Muscle layer of duodenum (tissue), 2 donors: ENCODE results near the gene SUN2.

Experiments
- H3K27ac ChIP-seq: one replicate; pipeline ENCODE4 v1.7.0; 2013; ENCODE audit warnings: mild to moderate bottlenecking, low read length
- H3K27me3 ChIP-seq: one replicate; pipeline ENCODE4 v1.7.0; 2013; ENCODE audit warnings: low read depth, mild to moderate bottlenecking, control low read depth, low read length
- H3K36me3 ChIP-seq, 2 donors: one replicate each; pipeline ENCODE4 v1.7.0; 2013; ENCODE audit warnings: low read length in 2 of 2, control low read depth in 1 of 2, mild to moderate bottlenecking in 1 of 2; ENCODE audit not compliant: insufficient read depth in 2 of 2, control insufficient read depth in 1 of 2
- H3K4me1 ChIP-seq, 2 donors: one replicate each; pipeline ENCODE4 v1.7.0; 2013; ENCODE audit warnings: low read length in 2 of 2, mild to moderate bottlenecking in 2 of 2, control low read depth in 1 of 2, moderate library complexity in 1 of 2; ENCODE audit not compliant: insufficient read depth in 2 of 2, control insufficient read depth in 1 of 2
- H3K4me3 ChIP-seq, 2 donors: one replicate each; pipeline ENCODE4 v1.7.0; 2013; ENCODE audit warnings: low read length in 2 of 2, low read depth in 1 of 2, mild to moderate bottlenecking in 1 of 2
- H3K9me3 ChIP-seq, 2 donors: one replicate each; pipeline ENCODE4 v1.7.0; 2013; ENCODE audit warnings: low read length in 2 of 2, control low read depth in 1 of 2, mild to moderate bottlenecking in 1 of 2; ENCODE audit not compliant: control insufficient read depth in 1 of 2
- donor health status: healthy.

The SUN2 gene

DNA sequence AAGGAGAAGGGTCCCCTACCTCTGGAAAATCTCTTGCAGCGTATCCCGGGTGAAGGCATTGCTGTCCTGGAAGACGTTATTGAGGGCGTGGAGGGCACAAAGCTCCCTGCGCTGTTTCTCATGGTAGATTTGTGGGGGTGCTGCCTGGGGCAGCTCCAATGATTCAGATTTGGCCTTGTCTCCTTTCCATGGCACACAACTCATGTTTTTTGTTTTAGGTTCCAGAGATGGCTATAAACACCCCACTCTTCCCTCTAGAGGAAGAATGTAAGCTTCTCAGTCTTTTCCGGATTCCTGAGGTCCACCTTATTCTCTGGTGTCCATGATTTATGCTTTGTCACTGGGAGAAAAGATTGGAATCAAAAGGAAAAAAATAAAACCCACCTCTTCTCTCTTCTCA lies 56.0 kb downstream of the SUN2 start:
- Histone ChIP-seq H3K36me3 (no peaks in the 10 kb centered on the region), H3K4me3 (peak overlapping the region; percentile 59 to 69), H3K9me3 (no peaks in the 10 kb centered on the region), H3K27ac (peak overlapping the region; percentile 88), H3K27me3 (no peaks in the 10 kb centered on the region), H3K4me1 (peaks cover 21 to 36% of the 10 kb centered on the region in 2 donors)

DNA sequence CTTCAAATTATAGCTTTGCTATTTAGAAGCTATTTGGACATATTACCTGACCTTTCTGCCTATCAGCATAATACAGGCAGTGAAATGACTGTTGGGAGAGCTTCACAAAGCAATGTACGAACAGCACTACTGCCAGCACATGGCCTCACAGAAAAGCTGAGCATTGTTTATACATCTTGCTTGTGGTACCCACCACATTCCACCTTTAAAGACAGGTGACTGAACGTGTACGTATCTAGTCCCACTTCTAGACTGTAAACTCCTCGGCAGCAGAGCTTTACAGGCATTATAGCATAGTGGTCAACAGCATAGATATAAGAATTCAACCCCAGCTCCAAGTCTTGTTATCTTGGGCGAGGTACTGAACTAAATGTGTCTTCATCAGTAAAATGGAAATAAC lies 56.7 kb downstream of the SUN2 start:
- Histone ChIP-seq H3K27ac (peak overlapping the region; percentile 88), H3K9me3 (no peaks in the 10 kb centered on the region), H3K36me3 (no peaks in the 10 kb centered on the region), H3K4me1 (peaks cover 19 to 34% of the 10 kb centered on the region in 2 donors), H3K4me3 (peak overlapping the region; percentile 59 to 69), H3K27me3 (no peaks in the 10 kb centered on the region)

GRCh38 chr22:38698407-38699094 lies 57.2 kb downstream of the SUN2 start:
- Histone ChIP-seq H3K4me1 (peaks cover 19 to 34% of the 10 kb centered on the region in 2 donors), H3K27ac (peak overlapping the region; percentile 88), H3K4me3 (peak overlapping the region; percentile 59 to 69), H3K27me3 (no peaks in the 10 kb centered on the region), H3K9me3 (no peaks in the 10 kb centered on the region), H3K36me3 (peaks cover 0 to 1% of the 10 kb centered on the region in 2 donors)

DNA sequence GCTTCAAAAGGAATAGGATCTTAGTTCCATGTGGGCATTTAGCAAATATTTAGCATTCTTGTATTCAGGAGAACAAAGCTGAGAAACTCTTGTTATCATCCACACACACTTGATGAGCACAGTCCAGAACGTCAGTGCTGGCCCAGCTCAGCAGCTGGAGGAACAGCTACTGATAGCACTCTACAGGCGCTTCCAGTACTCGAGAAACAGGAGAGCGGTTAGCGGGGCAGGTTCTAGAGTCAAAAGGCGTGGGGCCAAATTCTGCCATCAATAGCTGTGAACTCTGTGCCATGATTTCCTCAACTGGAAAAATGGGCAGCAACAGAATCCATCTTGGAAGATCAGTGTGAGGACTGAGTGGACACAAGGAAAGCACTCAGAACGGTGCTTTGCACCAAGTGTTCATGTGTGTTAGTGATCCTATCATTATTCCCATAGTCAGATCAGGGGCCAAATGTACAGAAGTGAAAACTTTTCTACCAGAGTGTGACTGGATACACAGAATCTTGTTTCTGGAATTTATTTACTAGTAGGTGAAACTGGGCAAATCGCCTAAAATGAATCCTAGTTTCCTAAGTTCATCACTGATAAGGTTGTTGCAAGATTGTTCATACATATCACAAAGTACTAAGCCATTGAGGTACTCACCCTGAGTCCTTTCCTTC lies 58.2 kb downstream of the SUN2 start:
- H3K36me3 ChIP-seq, result peaks cover 0 to 5% of the 10 kb centered on the region in 2 donors
- H3K4me1 ChIP-seq, result peaks cover 19 to 34% of the 10 kb centered on the region in 2 donors
- H3K9me3 ChIP-seq, result no peaks in the 10 kb centered on the region
- H3K4me3 ChIP-seq, result peak overlapping the region; percentile 4 to 69
- no peaks in the 10 kb centered on the region for H3K27me3 ChIP-seq
- peak overlapping the region; percentile 70 for H3K27ac ChIP-seq

DNA sequence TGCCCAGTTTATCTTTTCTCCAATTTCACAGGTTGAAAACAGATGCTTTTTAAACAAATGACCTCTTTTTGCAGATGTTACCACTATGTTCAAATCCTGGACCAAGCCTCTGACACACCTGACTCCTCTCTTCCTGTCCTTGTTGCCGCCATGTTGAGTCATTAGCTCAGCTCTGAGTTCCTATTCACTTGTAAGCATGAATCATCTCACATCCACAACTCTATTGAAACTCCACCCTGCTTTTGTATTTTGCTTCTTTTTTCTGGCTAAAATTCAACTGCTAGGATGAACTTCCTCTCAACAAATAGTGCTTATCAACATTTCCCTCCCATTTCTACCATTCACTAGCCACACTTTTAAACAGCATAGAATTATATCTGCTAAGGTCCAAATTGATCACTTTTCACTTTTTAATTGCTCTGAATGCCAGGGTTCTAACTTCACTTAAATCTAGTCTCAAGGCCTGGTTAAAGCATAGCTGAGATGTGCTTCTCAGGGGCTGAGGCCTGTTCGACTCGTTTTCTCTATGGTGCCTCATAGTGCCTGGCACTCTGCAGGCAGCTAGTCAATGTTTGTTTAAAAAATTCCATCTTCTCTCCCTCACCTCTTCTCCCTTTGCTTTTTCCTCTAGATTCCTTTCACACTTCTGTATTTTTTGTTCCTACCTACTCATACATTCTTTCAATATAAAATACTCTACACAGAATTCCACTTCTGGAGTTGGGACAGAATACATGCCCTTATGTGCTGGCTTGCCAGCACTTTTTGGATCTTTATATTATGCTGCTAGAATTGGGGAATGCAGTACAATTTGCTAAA lies 59.0 kb downstream of the SUN2 start:
- peaks cover 19 to 34% of the 10 kb centered on the region in 2 donors for H3K4me1 ChIP-seq
- no peaks in the 10 kb centered on the region for H3K9me3 ChIP-seq
- no peaks in the 10 kb centered on the region for H3K27me3 ChIP-seq
- H3K27ac ChIP-seq, result peak overlapping the region; percentile 70
- H3K4me3 ChIP-seq, result peak overlapping the region in 1 of 2 donors; percentile 4
- H3K36me3 ChIP-seq, result peaks cover 0 to 9% of the 10 kb centered on the region in 2 donors

GRCh38 chr22:38694940-38695339 lies 60.9 kb downstream of the SUN2 start:
- H3K27me3 ChIP-seq, result no peaks in the 10 kb centered on the region
- peaks cover 14 to 34% of the 10 kb centered on the region in 2 donors for H3K4me1 ChIP-seq
- no peak overlapping the region for H3K4me3 ChIP-seq
- H3K36me3 ChIP-seq, result peaks cover 5 to 14% of the 10 kb centered on the region in 2 donors
- H3K27ac ChIP-seq, result no peak overlapping the region
- no peaks in the 10 kb centered on the region for H3K9me3 ChIP-seq

GRCh38 chr22:38694049-38694448 lies 61.7 kb downstream of the SUN2 start:
- Histone ChIP-seq H3K36me3 (peaks cover 12 to 17% of the 10 kb centered on the region in 2 donors), H3K27ac (peak overlapping the region; percentile 70), H3K4me1 (peaks cover 14 to 30% of the 10 kb centered on the region in 2 donors), H3K4me3 (peak overlapping the region in 1 of 2 donors; percentile 22), H3K9me3 (no peaks in the 10 kb centered on the region), H3K27me3 (no peaks in the 10 kb centered on the region)

- no peak overlapping the region for H3K27ac ChIP-seq
- H3K36me3 ChIP-seq, result peaks cover 54 to 56% of the 10 kb centered on the region in 2 donors
- H3K27me3 ChIP-seq, result no peaks in the 10 kb centered on the region
- H3K4me3 ChIP-seq, result no peak overlapping the region
- no peaks in the 10 kb centered on the region for H3K4me1 ChIP-seq
- no peaks in the 10 kb centered on the region for H3K9me3 ChIP-seq
Measured at GRCh38 chr22:38689651-38690050, 66.1 kb downstream of the SUN2 start.

DNA sequence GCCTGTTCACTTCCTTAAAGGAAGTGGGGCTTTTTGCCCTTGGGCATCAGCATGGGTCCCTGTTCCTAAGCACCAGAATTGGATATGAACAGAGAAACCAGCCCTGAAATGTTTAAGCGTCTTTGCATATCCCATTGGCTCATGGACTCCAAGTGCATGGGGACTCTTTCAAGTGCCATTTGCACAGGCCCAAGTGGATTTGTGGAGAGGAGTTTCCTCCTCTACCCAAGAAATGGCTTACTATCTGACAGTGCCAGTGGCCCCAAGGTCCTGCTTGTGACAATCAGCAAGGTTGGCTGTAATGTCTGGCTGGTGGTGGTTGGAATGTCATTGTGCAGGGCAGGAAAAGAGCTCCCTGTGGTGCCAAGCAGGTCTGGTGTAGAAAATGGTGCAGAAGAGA lies 70.0 kb downstream of the SUN2 start:
- no peaks in the 10 kb centered on the region for H3K27me3 ChIP-seq
- H3K4me1 ChIP-seq, result peaks cover 4 to 9% of the 10 kb centered on the region in 2 donors
- no peaks in the 10 kb centered on the region for H3K9me3 ChIP-seq
- peaks cover 47 to 65% of the 10 kb centered on the region in 2 donors for H3K36me3 ChIP-seq
- H3K27ac ChIP-seq, result no peak overlapping the region
- no peak overlapping the region for H3K4me3 ChIP-seq

GRCh38 chr22:38684895-38685294 lies 70.9 kb downstream of the SUN2 start:
- no peaks in the 10 kb centered on the region for H3K9me3 ChIP-seq
- no peak overlapping the region for H3K27ac ChIP-seq
- H3K4me3 ChIP-seq, result no peak overlapping the region
- H3K4me1 ChIP-seq, result peaks cover 4 to 9% of the 10 kb centered on the region in 2 donors
- H3K36me3 ChIP-seq, result peaks cover 47 to 64% of the 10 kb centered on the region in 2 donors
- no peaks in the 10 kb centered on the region for H3K27me3 ChIP-seq
